ENCODE data around the gene PPIL4. TPM values are rescaled to one million over a fixed set of nuclear protein-coding genes. Genes with fewer than 3 reads are reported as not detected.
A peak's percentile ranks its signal among the peaks of the same experiment; 100 is the strongest.

PPIL4 gene
- total and polyA plus RNA-seq, 2 of the 13 experiments (the other 11 are each of a cell fraction or from before 2014, with no cell fraction given): 5.5 to 46.0 TPM

DNA sequence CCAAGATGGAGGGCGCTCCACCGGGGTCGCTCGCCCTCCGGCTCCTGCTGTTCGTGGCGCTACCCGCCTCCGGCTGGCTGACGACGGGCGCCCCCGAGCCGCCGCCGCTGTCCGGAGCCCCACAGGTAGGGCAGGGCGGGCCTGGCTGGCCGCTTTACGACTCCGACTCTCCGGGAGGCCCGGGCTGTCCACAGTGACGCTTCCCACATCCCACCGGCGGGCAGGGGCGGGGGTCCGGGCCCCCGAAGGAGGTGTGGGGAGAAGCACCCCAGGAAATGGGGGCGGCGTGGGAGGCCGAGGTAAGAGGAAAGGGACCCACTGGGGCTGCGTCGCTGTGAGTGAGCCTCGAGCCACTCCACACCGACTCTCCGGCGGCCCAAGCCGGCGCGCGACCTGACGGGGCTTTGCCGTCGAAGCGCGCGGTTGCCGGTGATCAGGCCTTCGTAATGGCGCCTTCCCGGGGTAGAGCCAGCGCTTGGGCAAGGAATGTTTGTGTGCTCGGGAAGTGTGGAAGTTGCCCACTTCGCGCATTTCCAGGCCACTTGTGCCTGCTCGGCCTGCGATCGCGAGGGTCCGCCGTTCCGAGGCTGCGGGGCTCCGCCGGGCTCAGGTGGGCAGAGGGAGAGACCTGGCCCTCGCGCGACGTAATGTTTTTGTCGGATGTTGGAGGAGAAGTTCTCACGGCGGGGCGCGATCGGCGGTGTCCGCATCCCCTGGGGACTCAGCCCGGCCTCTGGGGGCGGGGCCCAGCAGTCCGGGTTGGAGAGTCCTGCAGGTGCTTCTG lies 20.8 kb upstream of the PPIL4 start (continued):
- TF ChIP-seq, protein P1, sequence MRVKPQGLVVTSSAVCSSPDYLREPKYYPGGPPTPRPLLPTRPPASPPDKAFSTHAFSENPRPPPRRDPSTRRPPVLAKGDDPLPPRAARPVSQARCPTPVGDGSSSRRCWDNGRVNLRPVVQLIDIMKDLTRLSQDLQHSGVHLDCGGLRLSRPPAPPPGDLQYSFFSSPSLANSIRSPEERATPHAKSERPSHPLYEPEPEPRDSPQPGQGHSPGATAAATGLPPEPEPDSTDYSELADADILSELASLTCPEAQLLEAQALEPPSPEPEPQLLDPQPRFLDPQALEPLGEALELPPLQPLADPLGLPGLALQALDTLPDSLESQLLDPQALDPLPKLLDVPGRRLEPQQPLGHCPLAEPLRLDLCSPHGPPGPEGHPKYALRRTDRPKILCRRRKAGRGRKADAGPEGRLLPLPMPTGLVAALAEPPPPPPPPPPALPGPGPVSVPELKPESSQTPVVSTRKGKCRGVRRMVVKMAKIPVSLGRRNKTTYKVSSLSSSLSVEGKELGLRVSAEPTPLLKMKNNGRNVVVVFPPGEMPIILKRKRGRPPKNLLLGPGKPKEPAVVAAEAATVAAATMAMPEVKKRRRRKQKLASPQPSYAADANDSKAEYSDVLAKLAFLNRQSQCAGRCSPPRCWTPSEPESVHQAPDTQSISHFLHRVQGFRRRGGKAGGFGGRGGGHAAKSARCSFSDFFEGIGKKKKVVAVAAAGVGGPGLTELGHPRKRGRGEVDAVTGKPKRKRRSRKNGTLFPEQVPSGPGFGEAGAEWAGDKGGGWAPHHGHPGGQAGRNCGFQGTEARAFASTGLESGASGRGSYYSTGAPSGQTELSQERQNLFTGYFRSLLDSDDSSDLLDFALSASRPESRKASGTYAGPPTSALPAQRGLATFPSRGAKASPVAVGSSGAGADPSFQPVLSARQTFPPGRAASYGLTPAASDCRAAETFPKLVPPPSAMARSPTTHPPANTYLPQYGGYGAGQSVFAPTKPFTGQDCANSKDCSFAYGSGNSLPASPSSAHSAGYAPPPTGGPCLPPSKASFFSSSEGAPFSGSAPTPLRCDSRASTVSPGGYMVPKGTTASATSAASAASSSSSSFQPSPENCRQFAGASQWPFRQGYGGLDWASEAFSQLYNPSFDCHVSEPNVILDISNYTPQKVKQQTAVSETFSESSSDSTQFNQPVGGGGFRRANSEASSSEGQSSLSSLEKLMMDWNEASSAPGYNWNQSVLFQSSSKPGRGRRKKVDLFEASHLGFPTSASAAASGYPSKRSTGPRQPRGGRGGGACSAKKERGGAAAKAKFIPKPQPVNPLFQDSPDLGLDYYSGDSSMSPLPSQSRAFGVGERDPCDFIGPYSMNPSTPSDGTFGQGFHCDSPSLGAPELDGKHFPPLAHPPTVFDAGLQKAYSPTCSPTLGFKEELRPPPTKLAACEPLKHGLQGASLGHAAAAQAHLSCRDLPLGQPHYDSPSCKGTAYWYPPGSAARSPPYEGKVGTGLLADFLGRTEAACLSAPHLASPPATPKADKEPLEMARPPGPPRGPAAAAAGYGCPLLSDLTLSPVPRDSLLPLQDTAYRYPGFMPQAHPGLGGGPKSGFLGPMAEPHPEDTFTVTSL (CRISPR knock-in tag; IDR thresholded peaks at IDR 0.05; ENCODE audit: borderline replicate concordance): 0 out of 2 replicates have a peak, but pooled peaks have one; percentile 26
- no peak for TF ChIP-seq PTBP1 (IDR thresholded peaks at IDR 0.05; ENCODE audit: low read depth, low read length, poor library complexity, severe bottlenecking)
- TF ChIP-seq, protein P2, sequence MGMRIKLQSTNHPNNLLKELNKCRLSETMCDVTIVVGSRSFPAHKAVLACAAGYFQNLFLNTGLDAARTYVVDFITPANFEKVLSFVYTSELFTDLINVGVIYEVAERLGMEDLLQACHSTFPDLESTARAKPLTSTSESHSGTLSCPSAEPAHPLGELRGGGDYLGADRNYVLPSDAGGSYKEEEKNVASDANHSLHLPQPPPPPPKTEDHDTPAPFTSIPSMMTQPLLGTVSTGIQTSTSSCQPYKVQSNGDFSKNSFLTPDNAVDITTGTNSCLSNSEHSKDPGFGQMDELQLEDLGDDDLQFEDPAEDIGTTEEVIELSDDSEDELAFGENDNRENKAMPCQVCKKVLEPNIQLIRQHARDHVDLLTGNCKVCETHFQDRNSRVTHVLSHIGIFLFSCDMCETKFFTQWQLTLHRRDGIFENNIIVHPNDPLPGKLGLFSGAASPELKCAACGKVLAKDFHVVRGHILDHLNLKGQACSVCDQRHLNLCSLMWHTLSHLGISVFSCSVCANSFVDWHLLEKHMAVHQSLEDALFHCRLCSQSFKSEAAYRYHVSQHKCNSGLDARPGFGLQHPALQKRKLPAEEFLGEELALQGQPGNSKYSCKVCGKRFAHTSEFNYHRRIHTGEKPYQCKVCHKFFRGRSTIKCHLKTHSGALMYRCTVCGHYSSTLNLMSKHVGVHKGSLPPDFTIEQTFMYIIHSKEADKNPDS (CRISPR knock-in tag; IDR thresholded peaks at IDR 0.05): no peak
- peak; percentile 72; the same call in 1 of the 2 replicates for TF ChIP-seq ZFP82 (CRISPR knock-in tag; IDR thresholded peaks at IDR 0.05; ENCODE audit: borderline replicate concordance)
- no peak for TF ChIP-seq TCF7 (IDR thresholded peaks at IDR 0.05; ENCODE audit: low read depth)
- TF ChIP-seq ZNF558 (CRISPR knock-in tag; IDR thresholded peaks at IDR 0.05; ENCODE audit: borderline replicate concordance): no peak
- TF ChIP-seq TBX3 (IDR thresholded peaks at IDR 0.05; ENCODE audit: borderline replicate concordance): no peak
- TF ChIP-seq, protein P3, sequence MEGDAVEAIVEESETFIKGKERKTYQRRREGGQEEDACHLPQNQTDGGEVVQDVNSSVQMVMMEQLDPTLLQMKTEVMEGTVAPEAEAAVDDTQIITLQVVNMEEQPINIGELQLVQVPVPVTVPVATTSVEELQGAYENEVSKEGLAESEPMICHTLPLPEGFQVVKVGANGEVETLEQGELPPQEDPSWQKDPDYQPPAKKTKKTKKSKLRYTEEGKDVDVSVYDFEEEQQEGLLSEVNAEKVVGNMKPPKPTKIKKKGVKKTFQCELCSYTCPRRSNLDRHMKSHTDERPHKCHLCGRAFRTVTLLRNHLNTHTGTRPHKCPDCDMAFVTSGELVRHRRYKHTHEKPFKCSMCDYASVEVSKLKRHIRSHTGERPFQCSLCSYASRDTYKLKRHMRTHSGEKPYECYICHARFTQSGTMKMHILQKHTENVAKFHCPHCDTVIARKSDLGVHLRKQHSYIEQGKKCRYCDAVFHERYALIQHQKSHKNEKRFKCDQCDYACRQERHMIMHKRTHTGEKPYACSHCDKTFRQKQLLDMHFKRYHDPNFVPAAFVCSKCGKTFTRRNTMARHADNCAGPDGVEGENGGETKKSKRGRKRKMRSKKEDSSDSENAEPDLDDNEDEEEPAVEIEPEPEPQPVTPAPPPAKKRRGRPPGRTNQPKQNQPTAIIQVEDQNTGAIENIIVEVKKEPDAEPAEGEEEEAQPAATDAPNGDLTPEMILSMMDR (CRISPR knock-in tag; IDR thresholded peaks at IDR 0.05): peak; percentile 21; the same call in 1 of the 2 replicates
- TF ChIP-seq ZNF382 (CRISPR knock-in tag; IDR thresholded peaks at IDR 0.05; ENCODE audit: borderline replicate concordance): no peak
- TF ChIP-seq, protein P4, sequence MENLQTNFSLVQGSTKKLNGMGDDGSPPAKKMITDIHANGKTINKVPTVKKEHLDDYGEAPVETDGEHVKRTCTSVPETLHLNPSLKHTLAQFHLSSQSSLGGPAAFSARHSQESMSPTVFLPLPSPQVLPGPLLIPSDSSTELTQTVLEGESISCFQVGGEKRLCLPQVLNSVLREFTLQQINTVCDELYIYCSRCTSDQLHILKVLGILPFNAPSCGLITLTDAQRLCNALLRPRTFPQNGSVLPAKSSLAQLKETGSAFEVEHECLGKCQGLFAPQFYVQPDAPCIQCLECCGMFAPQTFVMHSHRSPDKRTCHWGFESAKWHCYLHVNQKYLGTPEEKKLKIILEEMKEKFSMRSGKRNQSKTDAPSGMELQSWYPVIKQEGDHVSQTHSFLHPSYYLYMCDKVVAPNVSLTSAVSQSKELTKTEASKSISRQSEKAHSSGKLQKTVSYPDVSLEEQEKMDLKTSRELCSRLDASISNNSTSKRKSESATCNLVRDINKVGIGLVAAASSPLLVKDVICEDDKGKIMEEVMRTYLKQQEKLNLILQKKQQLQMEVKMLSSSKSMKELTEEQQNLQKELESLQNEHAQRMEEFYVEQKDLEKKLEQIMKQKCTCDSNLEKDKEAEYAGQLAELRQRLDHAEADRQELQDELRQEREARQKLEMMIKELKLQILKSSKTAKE (CRISPR knock-in tag; IDR thresholded peaks at IDR 0.05; ENCODE audit: borderline replicate concordance): no peak
- TF ChIP-seq SMAD3 (CRISPR knock-in tag; IDR thresholded peaks at IDR 0.05): no peak
- 0 out of 2 replicates have a peak, but pooled peaks have one; percentile 57 for TF ChIP-seq ZNF749 (CRISPR knock-in tag; IDR thresholded peaks at IDR 0.05; ENCODE audit: borderline replicate concordance)
- no peak for TF ChIP-seq NKX3-1 (CRISPR knock-in tag; IDR thresholded peaks at IDR 0.05)
- TF ChIP-seq ZNF468 (CRISPR knock-in tag; IDR thresholded peaks at IDR 0.05): peak; percentile 89; the same call in 1 of the 2 replicates
- peak; percentile 85 for TF ChIP-seq ZSCAN31 (CRISPR knock-in tag; IDR thresholded peaks at IDR 0.05; ENCODE audit: low read depth)
- no peak for TF ChIP-seq NFIC (IDR thresholded peaks at IDR 0.05; ENCODE audit: low read length)
